ENCODE measurements around the gene ETV6. TPM values are rescaled to one million over a fixed set of nuclear protein-coding genes. Genes with fewer than 3 reads are reported as not detected.

Gene ETV6
- total and polyA plus RNA-seq, 2 of the 8 experiments (the other 6 are each of a cell fraction or from before 2014, with no cell fraction given) = 5.5 to 23.9 TPM

GRCh38 chr12:11697670-11698387 lies 48.4 kb downstream of the ETV6 start:
- H3K4me2 ChIP-seq (ENCODE audit: insufficient read depth in 1 of 2, low read depth in 2 of 2, low read length in 2 of 2) = no peak overlapping the region
- no peaks in the 10 kb centered on the region for H3K36me3 ChIP-seq (ENCODE audit: control insufficient read depth in 2 of 4, insufficient read depth in 4 of 4, low read length in 3 of 4)
- H3K79me2 ChIP-seq (ENCODE audit: control insufficient read depth in 1 of 2, insufficient read depth in 2 of 2, low read length in 2 of 2) = peaks cover 0 to 8% of the 10 kb centered on the region in 2 experiments; a peak in 2 of 4 replicates
- no peak overlapping the region for H2BK20ac ChIP-seq (ENCODE audit: low read length)
- H3K23ac ChIP-seq (ENCODE audit: insufficient read length) = no peak overlapping the region
- H2AFZ ChIP-seq (ENCODE audit: low read length) = no peak overlapping the region
- H4K5ac ChIP-seq (ENCODE audit: insufficient read length, low read depth, low read length) = no peak overlapping the region
- no peak overlapping the region for H3K4ac ChIP-seq (replicated peaks; ENCODE audit: insufficient read length, low read depth, low read length)
- H2BK12ac ChIP-seq (ENCODE audit: low read depth, low read length) = no peak overlapping the region
- no peak overlapping the region for H3K27ac ChIP-seq (ENCODE audit: low read depth, low read length)
- ChIA-PET POLR2A (ENCODE audit: partially characterized antibody) (no interaction called here), CTCF (ENCODE audit: partially characterized antibody) (interaction anchor here (0.5 to 1.0 kb wide), 2 partner anchors 117 to 316 kb away, joined by 3 read pairs; no protein-coding TSS in a partner anchor)
- no peak overlapping the region for H2AK5ac ChIP-seq (ENCODE audit: low read depth, low read length)
- no peak overlapping the region for H3K14ac ChIP-seq (ENCODE audit: insufficient read length)
- no peak for FAIRE-seq
- H2BK15ac ChIP-seq (ENCODE audit: low read length) = no peak overlapping the region
- DNase-seq (ENCODE audit: low read depth in 1 of 2, low spot score in 2 of 2) = no peak
- H3K4me1 ChIP-seq (replicated peaks in 1 of 4; ENCODE audit: control insufficient read depth in 3 of 4, insufficient read depth in 4 of 4, low read length in 3 of 4) = peaks cover 0 to 9% (median 2%) of the 10 kb centered on the region in 4 experiments; a peak in 3 of 7 replicates
- peaks cover 3% of the 10 kb centered on the region; the same call in 1 of the 2 replicates for H3K79me1 ChIP-seq (ENCODE audit: low read depth, low read length)
- H2BK5ac ChIP-seq (ENCODE audit: low read depth, low read length) = no peak overlapping the region
- H3K4me3 ChIP-seq (ENCODE audit: extremely low read depth in 1 of 4, insufficient read depth in 2 of 4, low read depth in 3 of 4, low read length in 4 of 4) = no peak overlapping the region
- no peaks in the 10 kb centered on the region for H3K23me2 ChIP-seq (ENCODE audit: low read depth, low read length)
- no peaks in the 10 kb centered on the region for H3K27me3 ChIP-seq (replicated peaks in 1 of 4; ENCODE audit: control insufficient read depth in 3 of 4, extremely low read depth in 1 of 4, insufficient read depth in 3 of 4, low read length in 3 of 4)
- H4K20me1 ChIP-seq (replicated peaks in 1 of 2; ENCODE audit: control insufficient read depth in 1 of 2, insufficient read depth in 2 of 2, low read length in 2 of 2) = peaks cover 0 to 5% of the 10 kb centered on the region in 2 experiments
- no peak overlapping the region for H2BK120ac ChIP-seq (replicated peaks; ENCODE audit: low read depth, low read length)
- H3K56ac ChIP-seq (replicated peaks; ENCODE audit: insufficient read length, low read depth, low read length) = no peak overlapping the region
- H3K18ac ChIP-seq (ENCODE audit: extremely low read depth, low read length) = no peak overlapping the region
- H4K8ac ChIP-seq (ENCODE audit: extremely low read depth, insufficient read depth, low read length) = no peak overlapping the region
- 95% methylated on average over 3 of the region's 3 CpGs; no CpG with 5 or more reads in 1 of the 2 experiments for WGBS, 2 experiments (ENCODE audit: extremely low coverage in 1 of 2, insufficient coverage in 1 of 2, insufficient read length in 1 of 2, insufficient replicate concordance in 2 of 2, low coverage in 1 of 2, low lambda C conversion rate in 2 of 2, missing lambda C conversion rate in 1 of 2)
- H3K9me3 ChIP-seq (ENCODE audit: insufficient read depth in 2 of 2, low read depth in 1 of 2, low read length in 1 of 2) = no peaks in the 10 kb centered on the region
- H3K9ac ChIP-seq (replicated peaks in 1 of 4; ENCODE audit: extremely low read depth in 1 of 4, low read depth in 3 of 4, low read length in 3 of 4) = no peak overlapping the region
- H4K91ac ChIP-seq (replicated peaks; ENCODE audit: insufficient read length, low read length) = no peak overlapping the region
- TF ChIP-seq E2F6 (IDR thresholded peaks at IDR 0.05) = no peak
- TF ChIP-seq RFX5 (IDR thresholded peaks at IDR 0.05; ENCODE audit: borderline replicate concordance, low read depth, low read length) = no peak
- TF ChIP-seq EGR1 (IDR thresholded peaks at IDR 0.05; ENCODE audit: borderline replicate concordance, low read depth, low read length) = no peak
- TF ChIP-seq POLR2A (IDR thresholded peaks at IDR 0.05; ENCODE audit: control extremely low read depth in 1 of 2, low read depth in 2 of 2, low read length in 2 of 2) = no peak
- no peak for TF ChIP-seq CHD1 (IDR thresholded peaks at IDR 0.05; ENCODE audit: low read depth, low read length)
- no peak for TF ChIP-seq BACH1 (IDR thresholded peaks at IDR 0.05; ENCODE audit: low read length)
- TF ChIP-seq FOSL1 (IDR thresholded peaks at IDR 0.05; ENCODE audit: insufficient read depth, low read depth, low read length) = no peak
- no peak for TF ChIP-seq SAP30 (IDR thresholded peaks at IDR 0.05; ENCODE audit: insufficient read depth, insufficient replicate concordance, low read length)
- TF ChIP-seq YY1 (IDR thresholded peaks at IDR 0.05; ENCODE audit: low read depth, low read length) = no peak
- no peak for TF ChIP-seq KDM1A (IDR thresholded peaks at IDR 0.05; ENCODE audit: borderline replicate concordance, low read length)
- TF ChIP-seq NANOG (IDR thresholded peaks at IDR 0.05; ENCODE audit: insufficient read depth, low read depth, low read length, poor library complexity, severe bottlenecking) = no peak
- TF ChIP-seq POU5F1 (IDR thresholded peaks at IDR 0.05; ENCODE audit: low read depth, low read length) = no peak

All from H1 (cell line).